Suprapubic skin (tissue), 4 donors: ENCODE measurements around the gene GET4. TPM values are rescaled to one million over a fixed set of nuclear protein-coding genes. Genes with fewer than 3 reads are reported as not detected.

ENCODE experiments used
- DNase-seq, 2 donors: peaks; one replicate each; pipeline ENCODE4 v3.0.0-alpha.2; 2019; ENCODE audit warnings: low spot score in 2 of 2
- H3K27ac ChIP-seq: fragments of 200-600 bp; sonication (generic); one replicate; pipeline ENCODE4 v1.5.1; 2019
- H3K27me3 ChIP-seq: fragments of 200-600 bp; sonication (generic); one replicate; pipeline ENCODE4 v1.5.1; 2019
- H3K36me3 ChIP-seq: fragments of 200-600 bp; sonication (generic); one replicate; pipeline ENCODE4 v1.5.1; 2019
- H3K4me1 ChIP-seq: fragments of 200-600 bp; sonication (generic); one replicate; pipeline ENCODE4 v1.5.1; 2019
- H3K4me3 ChIP-seq: fragments of 200-600 bp; sonication (generic); one replicate; pipeline ENCODE4 v1.5.1; 2019; ENCODE audit warnings: mild to moderate bottlenecking
- H3K9me3 ChIP-seq: fragments of 200-600 bp; sonication (generic); one replicate; pipeline ENCODE4 v1.5.1; 2019
- CTCF ChIP-seq, 2 donors: fragments of 200-600 bp in 1 of 2; fragments of 450-650 bp in 1 of 2; sonication (generic) in 1 of 2; IDR thresholded peaks; one replicate each; pipeline ENCODE4 v1.5.1; 2016 to 2019; ENCODE audit warnings: antibody characterized with exemption in 2 of 2, mild to moderate bottlenecking in 1 of 2, moderate library complexity in 1 of 2
- EP300 ChIP-seq: sonication (generic); formaldehyde crosslinking; IDR thresholded peaks from one replicate; pipeline ENCODE4 v1.6.1; 2017; ENCODE audit warnings: antibody characterized with exemption
- POLR2A ChIP-seq, 2 donors: fragments of 450-650 bp; IDR thresholded peaks; one replicate each; pipeline ENCODE4 v1.6.1; 2017; ENCODE audit warnings: antibody characterized with exemption in 2 of 2, mild to moderate bottlenecking in 2 of 2, moderate library complexity in 2 of 2
- POLR2AphosphoS5 ChIP-seq, 3 donors: sonication (generic); formaldehyde crosslinking; IDR thresholded peaks; one replicate each; pipeline ENCODE4 v1.6.1; 2017; ENCODE audit warnings: antibody characterized with exemption in 3 of 3
- WGBS: methylation state at CpG from one replicate; pipeline ENCODE4 v1.1.5; 2018; 5-methylcytosine and 5-hydroxymethylcytosine counted together
- total RNA-seq, 4 donors: library from RNA; depleted of rRNA; stranded (reverse); fragments of >200 nt; gene quantifications; one replicate each; pipeline ENCODE4 v1.1.0, GENCODE V29; 2016

Gene GET4
- total RNA-seq, 4 donors from 2014 or later: 27.7 to 58.2 (median 47.8) TPM

GRCh38 chr7:887488-887820, 11.1 kb downstream of the GET4 start:
- TF ChIP-seq CTCF (IDR thresholded peaks at IDR 0.05): no peak
- no peak for TF ChIP-seq POLR2A (IDR thresholded peaks at IDR 0.05)
- no peak for TF ChIP-seq EP300
- TF ChIP-seq POLR2AphosphoS5 (IDR thresholded peaks at IDR 0.05): no peak
- 98% methylated on average over 6 of the region's 18 CpGs for WGBS
- Histone ChIP-seq H3K4me1 (peaks cover 35% of the 10 kb centered on the region), H3K36me3 (peaks cover 53% of the 10 kb centered on the region), H3K9me3 (no peaks in the 10 kb centered on the region), H3K27me3 (no peaks in the 10 kb centered on the region), H3K27ac (no peak overlapping the region), H3K4me3 (no peak overlapping the region)
- DNase-seq: peak in 1 of 2 donors; percentile 52

DNA sequence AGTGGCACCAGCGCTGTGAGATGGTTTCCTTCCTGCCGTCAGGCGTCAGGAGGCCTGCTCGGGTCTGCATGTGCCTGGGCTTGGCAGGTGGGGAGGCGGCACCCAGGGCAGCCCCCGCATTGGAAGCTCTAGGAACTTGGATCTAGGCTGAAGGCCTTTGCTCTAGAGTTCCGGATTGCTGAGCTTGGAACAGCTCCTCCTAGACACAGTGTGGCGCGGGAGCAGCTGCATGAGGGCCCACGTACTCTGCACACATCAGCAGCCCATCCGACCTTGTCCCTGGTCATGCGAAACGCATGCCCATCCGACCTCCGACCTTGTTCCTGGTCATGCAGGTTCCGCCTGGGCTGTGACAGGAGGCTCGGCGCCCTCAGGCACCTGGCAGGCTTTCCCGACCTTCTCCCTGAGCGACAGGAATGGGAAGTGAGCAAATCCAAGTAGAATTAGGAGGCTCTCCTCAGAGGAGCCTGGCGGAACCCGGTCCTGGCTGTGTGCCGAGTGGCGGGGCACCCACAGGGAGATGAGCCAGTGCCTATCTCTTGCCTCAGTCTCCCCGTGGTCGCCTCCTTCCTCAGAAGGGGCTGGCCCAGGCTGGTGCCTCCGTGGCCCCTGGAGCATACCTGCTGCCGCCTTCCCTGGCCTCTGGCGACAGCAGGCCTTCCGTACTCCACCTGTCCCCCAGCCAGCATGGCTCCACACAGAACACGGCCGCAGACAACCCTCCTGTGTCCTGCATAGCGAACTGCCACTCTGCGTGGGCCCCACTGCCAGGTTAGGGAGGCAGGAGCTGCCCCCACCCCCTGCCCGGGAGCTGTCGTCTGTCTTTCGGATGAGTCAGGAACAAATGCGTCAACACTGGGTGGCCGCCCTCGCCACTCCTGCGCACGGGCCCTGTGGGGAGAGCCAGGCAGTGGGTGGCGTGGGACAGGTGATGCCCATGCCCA, 12.0 kb downstream of the GET4 start:
- WGBS: 83% methylated on average over 26 of the region's 43 CpGs
- H3K9me3 ChIP-seq: no peaks in the 10 kb centered on the region
- no peaks in the 10 kb centered on the region for H3K27me3 ChIP-seq
- H3K36me3 ChIP-seq: peaks cover 58% of the 10 kb centered on the region
- no peak for TF ChIP-seq EP300
- TF ChIP-seq POLR2AphosphoS5 (IDR thresholded peaks at IDR 0.05): no peak
- TF ChIP-seq POLR2A (IDR thresholded peaks at IDR 0.05): no peak
- no peak for TF ChIP-seq CTCF (IDR thresholded peaks at IDR 0.05)
- DNase-seq: peak in 1 of 2 donors; percentile 58
- H3K4me3 ChIP-seq: no peak overlapping the region
- peaks cover 26% of the 10 kb centered on the region for H3K4me1 ChIP-seq
- no peak overlapping the region for H3K27ac ChIP-seq

DNA sequence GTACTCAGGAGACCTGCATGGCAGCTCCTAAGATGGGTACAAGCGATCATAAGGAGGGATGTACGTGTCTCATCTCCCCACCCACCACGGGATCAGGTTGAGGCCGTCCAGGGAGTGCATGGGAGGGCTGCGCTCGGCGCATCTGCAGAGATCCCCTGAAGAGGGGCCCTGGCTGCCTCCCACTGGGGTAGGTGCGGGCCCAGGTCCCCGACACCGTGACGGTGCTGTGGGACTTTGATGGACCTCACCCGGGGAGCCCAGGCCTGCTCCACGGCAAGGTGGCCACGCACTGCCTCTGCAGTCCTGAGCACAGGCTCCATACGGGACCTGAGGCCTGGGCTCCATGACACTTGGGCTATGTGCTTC, 12.7 kb downstream of the GET4 start:
- peak in 1 of 2 donors; percentile 64 for DNase-seq
- Histone ChIP-seq H3K27ac (no peak overlapping the region), H3K4me3 (no peak overlapping the region), H3K36me3 (peaks cover 65% of the 10 kb centered on the region), H3K4me1 (peaks cover 19% of the 10 kb centered on the region), H3K27me3 (no peaks in the 10 kb centered on the region), H3K9me3 (no peaks in the 10 kb centered on the region)
- no CpG with 5 or more reads among the region's 15 CpGs for WGBS
- no peak for TF ChIP-seq CTCF (IDR thresholded peaks at IDR 0.05)
- TF ChIP-seq EP300: no peak
- TF ChIP-seq POLR2AphosphoS5 (IDR thresholded peaks at IDR 0.05): no peak
- TF ChIP-seq POLR2A (IDR thresholded peaks at IDR 0.05): no peak

DNA sequence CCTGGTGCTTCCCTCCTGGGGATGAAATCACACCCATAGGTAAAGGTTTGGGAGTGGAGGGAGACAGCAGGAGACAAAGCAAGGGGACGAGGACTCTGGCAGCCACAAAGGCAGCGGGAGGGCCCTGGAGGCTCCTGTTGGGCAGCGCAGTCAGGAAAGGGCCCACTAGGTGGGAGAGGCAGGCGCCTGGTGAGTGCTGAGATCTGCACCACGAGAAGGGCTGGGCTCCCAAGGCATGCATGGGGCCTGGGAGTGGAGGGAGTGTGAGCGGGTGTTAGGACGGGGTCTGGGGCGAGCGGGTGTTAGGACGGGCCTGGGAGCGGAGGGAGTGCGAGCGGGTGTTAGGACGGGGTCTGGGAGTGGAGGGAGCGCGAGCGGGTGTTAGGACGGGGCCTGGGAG, 13.0 kb downstream of the GET4 start:
- no peak for DNase-seq
- Histone ChIP-seq H3K4me3 (no peak overlapping the region), H3K9me3 (no peaks in the 10 kb centered on the region), H3K4me1 (peaks cover 15% of the 10 kb centered on the region), H3K27ac (no peak overlapping the region), H3K27me3 (no peaks in the 10 kb centered on the region), H3K36me3 (peaks cover 68% of the 10 kb centered on the region)
- TF ChIP-seq POLR2AphosphoS5 (IDR thresholded peaks at IDR 0.05) (no peak), POLR2A (IDR thresholded peaks at IDR 0.05) (no peak), EP300 (no peak), CTCF (IDR thresholded peaks at IDR 0.05) (no peak)
- WGBS: 79% methylated on average over 15 of the region's 18 CpGs

DNA sequence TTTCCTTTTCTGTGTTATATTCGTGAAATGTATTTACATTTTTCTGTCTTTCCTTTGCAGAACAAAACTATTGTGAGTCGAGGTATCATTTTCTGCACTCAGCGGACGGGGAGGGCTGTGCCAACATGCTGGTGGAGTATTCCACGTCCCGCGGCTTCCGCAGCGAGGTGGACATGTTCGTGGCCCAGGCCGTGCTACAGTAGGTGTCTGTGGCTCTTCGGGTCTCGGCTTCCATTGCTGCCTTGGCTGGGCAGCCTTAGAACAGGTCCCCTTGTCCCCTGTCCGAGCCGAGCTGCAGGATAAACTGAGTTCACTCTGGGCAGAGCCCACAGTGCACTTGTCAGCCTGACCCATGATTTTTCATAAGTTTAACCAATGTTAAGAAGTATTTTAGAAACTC, 14.5 kb downstream of the GET4 start:
- 94% methylated on average over 15 of the region's 15 CpGs for WGBS
- H3K4me1 ChIP-seq: peaks cover under 1% of the 10 kb centered on the region

More for the DNA sequence above, 14.5 kb downstream of the GET4 start:
- Histone ChIP-seq H3K27me3 (no peaks in the 10 kb centered on the region), H3K9me3 (no peaks in the 10 kb centered on the region), H3K36me3 (peaks cover 83% of the 10 kb centered on the region), H3K4me3 (no peak overlapping the region), H3K27ac (no peak overlapping the region)
- DNase-seq: no peak
- TF ChIP-seq POLR2A (IDR thresholded peaks at IDR 0.05) (no peak), POLR2AphosphoS5 (IDR thresholded peaks at IDR 0.05) (no peak), EP300 (no peak), CTCF (IDR thresholded peaks at IDR 0.05) (no peak)
